Spleen (tissue), 7 donors: ENCODE results near the gene TSPAN18.

ENCODE experiments used
- CTCF ChIP-seq, 11 experiments: fragments of 200-600 bp in 7 of 11; fragments of 450-650 bp in 4 of 11; sonication (generic) in 4 of 11; IDR thresholded peaks in 8 of 11; conservative IDR thresholded peaks in 3 of 11; 1 replicate in 7 of 11; 2 replicates in 4 of 11; pipeline versions ENCODE4 v1.4.0 to v1.8.0; 2016 to 2021; ENCODE audit warnings: antibody characterized with exemption in 11 of 11, inconsistent platforms in 4 of 11, mild to moderate bottlenecking in 1 of 11
- POLR2A ChIP-seq, 3 donors: fragments of 450-650 bp; IDR thresholded peaks; one replicate each; pipeline ENCODE4 v1.5.1; 2017; ENCODE audit warnings: antibody characterized with exemption in 3 of 3, mild to moderate bottlenecking in 1 of 3
- donor health status: DM: no; HTN: no; CAD: no; lungs with moderate emphysema.
- donor health status: DM: no; HTN: no; CAD: no.
- donor health status: DM: no; HTN: no; CAD: no.

- TF ChIP-seq CTCF (IDR thresholded peaks at IDR 0.05 in 8 of 11, conservative IDR thresholded peaks at IDR 0.05 in 3 of 11) = no peak
- no peak for TF ChIP-seq POLR2A (IDR thresholded peaks at IDR 0.05)
Measured at GRCh38 chr11:44767421-44767820, 40.7 kb downstream of the TSPAN18 start.
